IMR-90 (cell line): ENCODE data around the gene ANKMY1. TPM values are rescaled to one million over a fixed set of nuclear protein-coding genes. Genes with fewer than 3 reads are reported as not detected.

Source experiments
- ATAC-seq: fragments of 200-7000 bp; cut with Tn5 transposase; 2 replicates; pipeline ENCODE4 v1.9.1; 2020; ENCODE audit warnings: low read depth, mild to moderate bottlenecking, moderate library complexity
- BruUV-seq: library from RNA; stranded (reverse); fragments of 400-500 nt; replicated peaks from 2 replicates; lab custom pipeline; 2021; lab: Mats Ljungman, UMichigan
- CTCF ChIA-PET: fragments of 300-600 bp; formaldehyde crosslinking; extraction: SDS; loops from one replicate; lab custom pipeline; 2021; ENCODE audit warnings: antibody characterized with exemption; lab: Yijun Ruan, JAX
- POLR2A ChIA-PET: fragments of 300-600 bp; sonication (Branson Sonifier 250); formaldehyde crosslinking; loops from one replicate; lab custom pipeline; 2022; ENCODE audit warnings: antibody characterized with exemption; ENCODE audit not compliant: unreplicated experiment; lab: Charles Lee
- DNase-seq: peaks from one replicate; pipeline ENCODE4 v3.0.0; 2013
- H2AFZ ChIP-seq: replicated peaks from 2 replicates; pipeline ENCODE3; 2013; ENCODE audit warnings: low read length, mild to moderate bottlenecking; ENCODE audit not compliant: poor library complexity
- H2AK5ac ChIP-seq: 2 replicates; pipeline ENCODE4 v1.6.1; 2013; ENCODE audit warnings: low read depth, low read length, inconsistent platforms
- H2AK9ac ChIP-seq: replicated peaks from 2 replicates; pipeline ENCODE3; 2013; ENCODE audit warnings: mild to moderate bottlenecking, low read depth, low read length, moderate library complexity; ENCODE audit not compliant: poor library complexity
- H2BK120ac ChIP-seq: 2 replicates; pipeline ENCODE4 v1.6.1; 2013; ENCODE audit warnings: low read depth, low read length, inconsistent platforms
- H2BK15ac ChIP-seq: 3 replicates; pipeline ENCODE4 v1.6.1; 2013; ENCODE audit warnings: low read depth, low read length, inconsistent platforms
- H2BK20ac ChIP-seq: 2 replicates; pipeline ENCODE4 v1.6.1; 2013; ENCODE audit warnings: low read depth, mild to moderate bottlenecking, inconsistent platforms, low read length, moderate library complexity
- H2BK5ac ChIP-seq: 2 replicates; pipeline ENCODE4 v1.6.1; 2013; ENCODE audit warnings: mild to moderate bottlenecking, low read depth, low read length, inconsistent platforms; ENCODE audit not compliant: poor library complexity, severe bottlenecking
- H3K14ac ChIP-seq: replicated peaks from 2 replicates; pipeline ENCODE4 v1.6.1; 2013; ENCODE audit warnings: low read depth, low read length, inconsistent platforms
- H3K18ac ChIP-seq: 2 replicates; pipeline ENCODE4 v1.6.1; 2013; ENCODE audit warnings: low read depth, low read length, control low read depth
- H3K23ac ChIP-seq: 2 replicates; pipeline ENCODE4 v1.6.1; 2013; ENCODE audit warnings: low read depth, low read length, inconsistent platforms
- H3K27ac ChIP-seq: 2 replicates; pipeline ENCODE4 v1.5.1; 2013; ENCODE audit warnings: mild to moderate bottlenecking, control low read depth, low read length; ENCODE audit not compliant: insufficient read depth
- H3K27me3 ChIP-seq: 2 replicates; pipeline ENCODE4 v1.6.1; 2013; ENCODE audit warnings: low read length; ENCODE audit not compliant: control insufficient read depth, insufficient read depth
- H3K36me3 ChIP-seq: 2 replicates; pipeline ENCODE4 v1.6.1; 2013; ENCODE audit warnings: low read length, mixed read lengths; ENCODE audit not compliant: control insufficient read depth, insufficient read depth
- H3K4ac ChIP-seq: 2 replicates; pipeline ENCODE4 v1.6.1; 2013; ENCODE audit warnings: low read depth, low read length, inconsistent platforms
- H3K4me1 ChIP-seq: 2 replicates; pipeline ENCODE4 v1.6.1; 2013; ENCODE audit warnings: low read length, mixed read lengths; ENCODE audit not compliant: control insufficient read depth, insufficient read depth
- H3K4me2 ChIP-seq: 2 replicates; pipeline ENCODE4 v1.6.1; 2013; ENCODE audit warnings: low read depth, mild to moderate bottlenecking, control low read depth, low read length, moderate library complexity
- H3K4me3 ChIP-seq: 2 replicates; pipeline ENCODE4 v1.5.1; 2013; ENCODE audit warnings: low read depth, mild to moderate bottlenecking, control low read depth, low read length, moderate library complexity; ENCODE audit not compliant: insufficient read depth
- H3K56ac ChIP-seq: 2 replicates; pipeline ENCODE4 v1.6.1; 2013; ENCODE audit warnings: low read length, inconsistent platforms; ENCODE audit not compliant: insufficient read depth; ENCODE audit errors: extremely low read depth
- H3K79me1 ChIP-seq, 2 experiments: 2 replicates each; pipeline ENCODE4 v1.6.1; 2013; ENCODE audit warnings: low read length in 2 of 2, inconsistent platforms in 1 of 2, low read depth in 1 of 2
- H3K9ac ChIP-seq: 2 replicates; pipeline ENCODE4 v1.6.1; 2013; ENCODE audit warnings: low read depth, low read length, control low read depth
- H3K9me1 ChIP-seq: 2 replicates; pipeline ENCODE4 v1.6.1; 2013; ENCODE audit warnings: low read length, inconsistent platforms; ENCODE audit not compliant: insufficient read depth
- H3K9me3 ChIP-seq: 2 replicates; pipeline ENCODE4 v1.6.1; 2013; ENCODE audit warnings: low read length; ENCODE audit not compliant: control insufficient read depth, insufficient read depth
- H4K20me1 ChIP-seq: 2 replicates; pipeline ENCODE4 v1.6.1; 2013; ENCODE audit warnings: low read length, inconsistent platforms; ENCODE audit not compliant: insufficient read depth
- H4K5ac ChIP-seq: 2 replicates; pipeline ENCODE4 v1.6.1; 2013; ENCODE audit warnings: mild to moderate bottlenecking, low read depth, low read length, control low read depth
- H4K8ac ChIP-seq, 2 experiments: 2 replicates each; pipeline ENCODE4 v1.6.1; 2013; ENCODE audit warnings: low read depth in 2 of 2, low read length in 2 of 2, control low read depth in 1 of 2, inconsistent platforms in 1 of 2
- H4K91ac ChIP-seq: 2 replicates; pipeline ENCODE4 v1.6.1; 2013; ENCODE audit warnings: low read depth, low read length, inconsistent platforms; ENCODE audit not compliant: insufficient read depth
- BHLHE40 ChIP-seq: fragments of 150-350 bp; IDR thresholded peaks from 2 replicates; pipeline ENCODE4 v1.6.1; 2016; ENCODE audit warnings: mild to moderate bottlenecking, low read depth, low read length
- CEBPB ChIP-seq: IDR thresholded peaks from 2 replicates; pipeline ENCODE4 v1.6.1; 2012; ENCODE audit warnings: low read depth, low read length, improper control_type of control experiment
- CHD1 ChIP-seq: IDR thresholded peaks from 2 replicates; pipeline ENCODE4 v1.6.1; 2012; ENCODE audit warnings: low read depth, low read length, improper control_type of control experiment
- CTCF ChIP-seq: conservative IDR thresholded peaks from 2 replicates; pipeline ENCODE4 v1.5.1; 2012; ENCODE audit warnings: mild to moderate bottlenecking, low read depth, low read length, improper control_type of control experiment
- RAD21 ChIP-seq: IDR thresholded peaks from 2 replicates; pipeline ENCODE4 v1.6.1; 2012; ENCODE audit warnings: low read length, improper control_type of control experiment
- RFX5 ChIP-seq: IDR thresholded peaks from 2 replicates; pipeline ENCODE4 v1.8.0; 2012; ENCODE audit warnings: low read depth, mild to moderate bottlenecking, low read length, moderate library complexity
- USF2 ChIP-seq: fragments of 150-350 bp; IDR thresholded peaks from 2 replicates; pipeline ENCODE4 v1.6.1; 2017; ENCODE audit warnings: mild to moderate bottlenecking, antibody characterized with exemption, low read length, low read depth
- WGBS, 2 experiments: methylation state at CpG; one replicate each; pipeline versions ENCODE4 v1.1.5 to v1.1.7; 2013; ENCODE audit warnings: missing lambda C conversion rate in 2 of 2; ENCODE audit not compliant: insufficient read length in 1 of 2; ENCODE audit errors: extremely low coverage in 2 of 2; 5-methylcytosine and 5-hydroxymethylcytosine counted together
- dilution Hi-C: fragments of 300-500 bp; cut with HindIII; formaldehyde crosslinking; loops from one replicate; pipeline ENCODE4 v1.14.3; 2018; ENCODE audit warnings: low sequenced_read_pairs; ENCODE audit not compliant: unreplicated experiment
- in situ Hi-C: fragments of 300-500 bp; cut with MboI; formaldehyde crosslinking; loops from 3 replicates; pipeline ENCODE4 v1.14.3; 2019; ENCODE audit warnings: low sequenced_read_pairs, inconsistent platforms, mixed read lengths
- intact Hi-C: fragments of 100-400 bp; cut with micrococcal nuclease; formaldehyde crosslinking; loops from 2 replicates; pipeline ENCODE4 v1.10.0; 2022
- polyA plus RNA-seq, 3 experiments: library from polyadenylated mRNA; depleted of rRNA; stranded (reverse); fragments of >200 nt; gene quantifications; 2 replicates each; pipeline ENCODE4 v1.2.3, GENCODE V29; 2012; ENCODE audit warnings: low replicate concordance in 1 of 3
- total RNA-seq: library from RNA; depleted of rRNA; stranded (reverse); fragments of >200 nt; gene quantifications from 2 replicates; pipeline ENCODE4 v1.2.3, GENCODE V29; 2012

The ANKMY1 gene
- total and polyA plus RNA-seq, 2 of the 4 experiments (the other 2 are of a cell fraction) = 2.9 to 5.5 TPM

GRCh38 chr2:240465765-240466578 lies 91.8 kb downstream of the ANKMY1 start (continued):
- TF ChIP-seq BHLHE40 = no peak

GRCh38 chr2:240465268-240465764 lies 92.5 kb downstream of the ANKMY1 start:
- in situ Hi-C loops (no loop called here), dilution Hi-C loops (no loop called here), intact Hi-C loops (no loop called here)
- TF ChIP-seq CEBPB = no peak
- TF ChIP-seq BHLHE40 = no peak
- TF ChIP-seq USF2 = no peak
- TF ChIP-seq RAD21 = no peak
- no peak for TF ChIP-seq RFX5
- no peak for TF ChIP-seq CHD1
- TF ChIP-seq CTCF = no peak
- Histone ChIP-seq H3K18ac (no peak overlapping the region), H2AFZ (no peak overlapping the region), H3K4ac (no peak overlapping the region), H4K20me1 (peaks cover 18% of the 10 kb centered on the region), H2BK15ac (no peak overlapping the region), H3K4me2 (no peak overlapping the region), H3K14ac (no peak overlapping the region), H3K27ac (no peak overlapping the region), H2AK9ac (no peak overlapping the region), H2BK120ac (no peak overlapping the region), H3K23ac (no peak overlapping the region), H2AK5ac (no peak overlapping the region), H3K9ac (no peak overlapping the region), H2BK5ac (no peak overlapping the region), H3K79me1 (0 out of 4 replicates have a peak, but pooled peaks cover 0 to 3% of the 10 kb centered on the region in 2 experiments), H4K91ac (no peak overlapping the region), H3K9me1 (peaks cover 11% of the 10 kb centered on the region), H3K56ac (no peak overlapping the region), H3K4me1 (no peaks in the 10 kb centered on the region), H3K9me3 (no peaks in the 10 kb centered on the region), H4K5ac (no peak overlapping the region), H3K4me3 (no peak overlapping the region), H3K27me3 (no peaks in the 10 kb centered on the region), H4K8ac (no peak overlapping the region), H3K36me3 (peaks cover 40% of the 10 kb centered on the region), H2BK20ac (no peak overlapping the region)
- WGBS, 2 experiments = 96% methylated on average over 9 of the region's 22 CpGs; no CpG with 5 or more reads in 1 of the 2 experiments
- BruUV-seq = no TSS peak
- ATAC-seq = no peak
- ChIA-PET CTCF (no interaction called here), POLR2A (no interaction called here)
- DNase-seq = no peak
